ENCODE data around the gene MCOLN2.

MCOLN2 gene

GRCh38 chr1:84892705-84893618 lies 104.0 kb downstream of the MCOLN2 start, which contains the start of gene LPAR3:
LPAR3 (minus strand) TSS chr1:84893206; CDS start chr1:84866120, 27,086 bp downstream.
- H3K9me3 ChIP-seq (ENCODE audit: control insufficient read depth, insufficient read depth, low read depth, low read length), result no peaks in the 10 kb centered on the region
- ChIA-PET CTCF (interaction anchor here (0.7 to 1.3 kb wide), 2 partner anchors 42 to 900 kb away, joined by 3 to 4 read pairs; no protein-coding TSS in a partner anchor), POLR2A (no interaction called here)
- H3K4me1 ChIP-seq (ENCODE audit: control insufficient read depth, insufficient read depth, low read length), result no peaks in the 10 kb centered on the region
- no peaks in the 10 kb centered on the region for H3K36me3 ChIP-seq (ENCODE audit: control insufficient read depth in 2 of 2, insufficient read depth in 1 of 2, low read length in 2 of 2)
- peak within 1 kb of the TSS; percentile 46 for H3K4me3 ChIP-seq (ENCODE audit: low read depth, low read length)
- H3K27ac ChIP-seq (ENCODE audit: extremely low read depth, low read depth, low read length), result peak within 1 kb of the TSS; percentile 19; the same call in 1 of the 2 replicates
- TF ChIP-seq ZNF214 (tag by site-specific recombination; IDR thresholded peaks at IDR 0.05; ENCODE audit: borderline replicate concordance) (no peak), ATF2 (tag by site-specific recombination; IDR thresholded peaks at IDR 0.05; ENCODE audit: low read depth) (no peak), ZNF664 (tag by site-specific recombination; IDR thresholded peaks at IDR 0.05) (no peak), ZNF76 (tag by site-specific recombination; IDR thresholded peaks at IDR 0.05; ENCODE audit: borderline replicate concordance, low read depth) (0 out of 2 replicates have a peak, but pooled peaks have one; percentile 36), EGR2 (tag by site-specific recombination; IDR thresholded peaks at IDR 0.05; ENCODE audit: low read depth) (peak; percentile 68), OSR2 (tag by site-specific recombination; IDR thresholded peaks at IDR 0.05) (no peak), ZBTB10 (tag by site-specific recombination; IDR thresholded peaks at IDR 0.05) (0 out of 2 replicates have a peak, but pooled peaks have one; percentile 38), SCRT2 (tag by site-specific recombination; IDR thresholded peaks at IDR 0.05) (no peak), ZNF670 (tag by site-specific recombination; IDR thresholded peaks at IDR 0.05; ENCODE audit: low read depth) (no peak), ZNF707 (tag by site-specific recombination; IDR thresholded peaks at IDR 0.05) (no peak), ZNF610 (tag by site-specific recombination; IDR thresholded peaks at IDR 0.05; ENCODE audit: borderline replicate concordance) (peak; percentile 87), CTCF (tag by site-specific recombination; IDR thresholded peaks at IDR 0.05) (peak; percentile 78), ZNF2 (tag by site-specific recombination; IDR thresholded peaks at IDR 0.05) (peak; percentile 51; the same call in 1 of the 2 replicates), ZNF366 (tag by site-specific recombination; conservative IDR thresholded peaks at IDR 0.05) (no peak), ZNF10 (tag by site-specific recombination; IDR thresholded peaks at IDR 0.05) (no peak), ZNF580 (tag by site-specific recombination; IDR thresholded peaks at IDR 0.05) (no peak), ZSCAN18 (tag by site-specific recombination; IDR thresholded peaks at IDR 0.05) (no peak), ZFP69B (tag by site-specific recombination; IDR thresholded peaks at IDR 0.05) (no peak), ZSCAN30 (tag by site-specific recombination; IDR thresholded peaks at IDR 0.05) (peak; percentile 64), ZNF558 (tag by site-specific recombination; IDR thresholded peaks at IDR 0.05) (no peak), ZNF335 (tag by site-specific recombination; conservative IDR thresholded peaks at IDR 0.05) (0 out of 2 replicates have a peak, but pooled peaks have one; percentile 50), ZNF449 (tag by site-specific recombination; IDR thresholded peaks at IDR 0.05) (peak; percentile 27; the same call in 1 of the 2 replicates), ZBTB44 (tag by site-specific recombination; IDR thresholded peaks at IDR 0.05) (no peak)

All from HEK293 (cell line).